Tibial artery (tissue), 4 donors: ENCODE results near the gene HEATR1.

Experiments used
- DNase-seq, 2 donors: peaks; one replicate each; pipeline ENCODE4 v3.0.0-alpha.2; 2019
- H3K27ac ChIP-seq, 2 donors: fragments of 200-600 bp; sonication (generic) in 1 of 2; 1 replicate in 1 of 2; 2 replicates in 1 of 2; pipeline ENCODE4 v1.5.1; 2018 to 2019; ENCODE audit warnings: mild to moderate bottlenecking in 1 of 2
- H3K27me3 ChIP-seq, 2 donors: fragments of 200-600 bp; sonication (generic) in 1 of 2; one replicate each; pipeline versions ENCODE4 v1.5.1 to v1.6.0; 2016 to 2019
- H3K36me3 ChIP-seq, 3 donors: fragments of 200-600 bp; sonication (generic) in 2 of 3; one replicate each; pipeline ENCODE4 v1.5.1; 2016 to 2019; ENCODE audit warnings: mild to moderate bottlenecking in 2 of 3
- H3K4me1 ChIP-seq, 4 donors: fragments of 200-600 bp; sonication (generic) in 2 of 4; 1 replicate in 3 of 4; 2 replicates in 1 of 4; pipeline ENCODE4 v1.5.1; 2016 to 2019
- H3K4me3 ChIP-seq, 2 donors: fragments of 200-600 bp; sonication (generic) in 1 of 2; 1 replicate in 1 of 2; 2 replicates in 1 of 2; pipeline ENCODE4 v1.5.1; 2018 to 2019; ENCODE audit warnings: mild to moderate bottlenecking in 2 of 2
- H3K9me3 ChIP-seq, 3 donors: fragments of 200-600 bp; sonication (generic) in 1 of 3; one replicate each; pipeline ENCODE4 v1.5.1; 2016 to 2019
- CTCF ChIP-seq, 2 experiments: fragments of 200-600 bp in 1 of 2; fragments of 450-650 bp in 1 of 2; IDR thresholded peaks; one replicate each; pipeline ENCODE4 v1.5.1; 2017 to 2019; ENCODE audit warnings: antibody characterized with exemption in 2 of 2, mild to moderate bottlenecking in 1 of 2, moderate library complexity in 1 of 2
- intact Hi-C: fragments of 100-400 bp; cut with DNase I; formaldehyde crosslinking; loops from one replicate; pipeline ENCODE4 v1.15.0; 2023; ENCODE audit warnings: low total_unique reads

HEATR1 gene

GRCh38 chr1:236514703-236515442, 89.4 kb downstream of the HEATR1 start:
- intact Hi-C loops = no loop called here
- Histone ChIP-seq H3K4me3 (no peak overlapping the region), H3K36me3 (no peaks in the 10 kb centered on the region), H3K27ac (no peak overlapping the region), H3K4me1 (peaks cover 0 to 12% (median 2%) of the 10 kb centered on the region in 4 donors), H3K9me3 (no peaks in the 10 kb centered on the region), H3K27me3 (no peaks in the 10 kb centered on the region)
- no peak for TF ChIP-seq CTCF (IDR thresholded peaks at IDR 0.05)
- DNase-seq = no peak

- Histone ChIP-seq H3K4me3 (no peak overlapping the region), H3K27ac (no peak overlapping the region), H3K27me3 (no peaks in the 10 kb centered on the region), H3K4me1 (peaks cover 0 to 15% (median 0%) of the 10 kb centered on the region in 4 donors), H3K9me3 (no peaks in the 10 kb centered on the region), H3K36me3 (no peaks in the 10 kb centered on the region)
- DNase-seq = no peak
- TF ChIP-seq CTCF (IDR thresholded peaks at IDR 0.05) = no peak
- intact Hi-C loops = no loop called here
Observed at GRCh38 chr1:236511735-236512418, 92.4 kb downstream of the HEATR1 start.

- Histone ChIP-seq H3K9me3 (no peaks in the 10 kb centered on the region), H3K36me3 (no peaks in the 10 kb centered on the region), H3K4me3 (no peak overlapping the region), H3K4me1 (peaks cover 0 to 10% (median 0%) of the 10 kb centered on the region in 4 donors), H3K27me3 (no peaks in the 10 kb centered on the region), H3K27ac (no peak overlapping the region)
- intact Hi-C loops = no loop called here
- no peak for DNase-seq
- no peak for TF ChIP-seq CTCF (IDR thresholded peaks at IDR 0.05)
Observed at GRCh38 chr1:236509647-236510401, 94.5 kb downstream of the HEATR1 start.

- Histone ChIP-seq H3K27ac (no peak overlapping the region), H3K36me3 (no peaks in the 10 kb centered on the region), H3K27me3 (no peaks in the 10 kb centered on the region), H3K4me3 (no peak overlapping the region), H3K4me1 (peaks cover 0 to 10% (median 0%) of the 10 kb centered on the region in 4 donors), H3K9me3 (no peaks in the 10 kb centered on the region)
- DNase-seq = no peak
- TF ChIP-seq CTCF (IDR thresholded peaks at IDR 0.05) = no peak
- intact Hi-C loops = no loop called here
Observed at GRCh38 chr1:236509203-236509602, 95.1 kb downstream of the HEATR1 start.

- no peak for DNase-seq
- intact Hi-C loops = no loop called here
- TF ChIP-seq CTCF (IDR thresholded peaks at IDR 0.05) = no peak
- no peak overlapping the region for H3K27ac ChIP-seq
- H3K27me3 ChIP-seq = no peaks in the 10 kb centered on the region
- no peak overlapping the region for H3K4me3 ChIP-seq
- H3K4me1 ChIP-seq = peaks cover 0 to 10% (median 0%) of the 10 kb centered on the region in 4 donors
- no peaks in the 10 kb centered on the region for H3K9me3 ChIP-seq
- H3K36me3 ChIP-seq = no peaks in the 10 kb centered on the region
Observed at GRCh38 chr1:236508593-236509027, 95.7 kb downstream of the HEATR1 start.
